SKM-1 (cell line): ENCODE results near the gene NFKBIE.
A peak's percentile ranks its signal among the peaks of the same experiment; 100 is the strongest.

Experiments used
- DNase-seq: peaks from one replicate; lab custom pipeline; 2025; ENCODE audit not compliant: unreplicated experiment; lab: John Stamatoyannopoulos, UW

NFKBIE gene

DNA sequence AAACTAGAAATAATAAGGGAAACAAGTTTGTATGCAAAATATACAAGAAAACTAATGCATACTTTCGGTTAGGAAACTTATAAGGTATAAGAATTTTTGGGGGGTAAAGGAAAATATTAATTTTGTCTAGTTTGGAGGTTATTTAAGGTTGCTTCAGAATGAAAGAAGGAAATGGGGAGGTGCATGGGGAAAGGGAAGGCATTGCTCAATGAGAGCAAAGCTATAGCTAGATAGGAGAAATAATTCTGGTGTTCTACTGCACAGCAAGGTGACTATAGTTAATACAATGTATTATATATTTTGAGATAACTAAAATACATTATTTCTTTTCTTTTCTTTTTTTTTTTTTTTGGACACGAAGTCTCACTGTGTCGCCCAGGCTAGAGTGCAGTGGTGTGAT lies 54.1 kb downstream of the NFKBIE start:
- DNase-seq, result peak; percentile 50
